Stimulated activated CD4-positive, alpha-beta T cell treated with anti-CD3 and anti-CD28 coated beads, Interleukin-15, amount 100 ng/mL, for 24 hours (primary cell): ENCODE measurements around the gene GAGE12C.
"Not testable (repeated sequence)": the region's sequence is repeated elsewhere in the genome, so short reads cannot be mapped to it uniquely, and the experiment has no call there.

Source experiments
- DNase-seq: peaks from one replicate; pipeline ENCODE4 v3.0.0-alpha.2; 2020

GAGE12C gene, protein sequence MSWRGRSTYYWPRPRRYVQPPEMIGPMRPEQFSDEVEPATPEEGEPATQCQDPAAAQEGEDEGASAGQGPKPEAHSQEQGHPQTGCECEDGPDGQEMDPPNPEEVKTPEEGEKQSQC

GRCh38 chrX:49531877-49532276 lies at the start of gene GAGE12C:
TSS of gene GAGE12C (plus strand) at chrX:49532177. CDS start at chrX:49533332, 1,155 bp downstream.
- DNase-seq, result not testable (repeated sequence)

GRCh38 chrX:49541433-49541832 lies 9.5 kb downstream of the GAGE12C start, which contains the start of gene GAGE12D:
TSS of gene GAGE12D (plus strand) at chrX:49541733. CDS start at chrX:49542888, 1,155 bp downstream.
- not testable (repeated sequence) for DNase-seq

- DNase-seq, result not testable (repeated sequence)
Observed at GRCh38 chrX:49550989-49551388, 19.0 kb downstream of the GAGE12C start, which contains the start of gene GAGE12E. TSS of gene GAGE12E (plus strand) at chrX:49551289. CDS start at chrX:49552444, 1,155 bp downstream.

DNA sequence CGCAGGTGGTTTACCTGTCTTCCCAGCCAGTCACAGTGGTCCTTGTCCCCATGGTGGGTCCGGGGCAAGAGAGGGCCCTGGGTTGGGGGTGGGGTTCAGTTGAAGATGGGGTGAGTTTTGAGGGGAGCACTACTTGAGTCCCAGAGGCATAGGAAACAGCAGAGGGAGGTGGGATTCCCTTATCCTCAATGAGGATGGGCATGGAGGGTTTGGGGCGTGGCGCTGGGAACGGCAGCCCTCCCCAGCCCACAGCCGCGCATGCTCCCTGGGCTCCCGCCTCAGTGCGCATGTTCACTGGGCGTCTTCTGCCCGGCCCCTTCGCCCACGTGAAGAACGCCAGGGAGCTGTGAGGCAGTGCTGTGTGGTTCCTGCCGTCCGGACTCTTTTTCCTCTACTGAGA lies 28.6 kb downstream of the GAGE12C start, which contains the start of gene GAGE12F:
GAGE12F (plus strand) TSS at position 301 of the 400 bp plus-strand sequence. CDS start 1,155 bp downstream, outside the sequence.
- not testable (repeated sequence) for DNase-seq

DNA sequence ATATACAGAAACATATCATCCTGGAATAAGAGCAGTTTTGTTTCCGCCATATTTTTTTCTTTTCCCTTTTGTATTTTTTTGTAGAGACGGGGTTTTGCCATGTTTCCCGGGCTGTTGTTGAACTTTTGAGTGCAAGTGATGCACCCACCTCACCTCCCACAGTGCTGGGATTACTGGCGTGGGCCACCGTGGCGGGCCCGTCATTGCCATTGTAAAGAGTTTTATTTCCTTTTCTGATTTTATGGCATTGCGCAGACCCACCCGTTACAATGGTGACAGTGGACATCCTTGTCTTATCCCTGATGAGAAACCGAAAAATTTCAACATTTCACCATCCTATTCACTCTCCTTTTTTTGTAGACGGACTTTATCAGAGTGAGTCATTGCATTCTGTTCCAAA lies 36.8 kb downstream of the GAGE12C start:
- DNase-seq, result not testable (repeated sequence)

DNA sequence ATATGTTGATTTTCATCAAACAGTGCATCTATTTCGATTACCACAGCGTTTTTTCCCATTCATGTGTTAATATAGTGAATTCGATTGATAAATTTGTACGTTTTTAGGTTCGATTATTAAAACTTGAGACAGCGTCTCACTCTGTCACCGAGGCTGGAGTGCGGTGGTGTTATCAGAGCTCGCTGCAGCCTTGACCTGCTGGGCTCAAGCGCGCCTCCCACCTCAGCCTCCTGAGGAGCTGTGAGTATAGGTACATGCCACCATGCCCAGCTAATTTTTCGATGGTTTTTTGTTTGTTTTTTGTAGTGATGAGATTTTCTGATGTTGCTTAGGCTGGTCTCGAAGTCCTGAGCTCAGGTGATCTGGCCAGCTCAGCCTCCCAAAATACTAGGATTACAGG lies 37.2 kb downstream of the GAGE12C start:
- not testable (repeated sequence) for DNase-seq

DNA sequence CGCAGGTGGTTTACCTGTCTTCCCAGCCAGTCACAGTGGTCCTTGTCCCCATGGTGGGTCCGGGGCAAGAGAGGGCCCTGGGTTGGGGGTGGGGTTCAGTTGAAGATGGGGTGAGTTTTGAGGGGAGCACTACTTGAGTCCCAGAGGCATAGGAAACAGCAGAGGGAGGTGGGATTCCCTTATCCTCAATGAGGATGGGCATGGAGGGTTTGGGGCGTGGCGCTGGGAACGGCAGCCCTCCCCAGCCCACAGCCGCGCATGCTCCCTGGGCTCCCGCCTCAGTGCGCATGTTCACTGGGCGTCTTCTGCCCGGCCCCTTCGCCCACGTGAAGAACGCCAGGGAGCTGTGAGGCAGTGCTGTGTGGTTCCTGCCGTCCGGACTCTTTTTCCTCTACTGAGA lies 38.1 kb downstream of the GAGE12C start, which contains the start of gene GAGE12G:
GAGE12G (plus strand) TSS at position 301 of the 400 bp plus-strand sequence. CDS start 1,155 bp downstream, outside the sequence.
- DNase-seq, result not testable (repeated sequence)

DNA sequence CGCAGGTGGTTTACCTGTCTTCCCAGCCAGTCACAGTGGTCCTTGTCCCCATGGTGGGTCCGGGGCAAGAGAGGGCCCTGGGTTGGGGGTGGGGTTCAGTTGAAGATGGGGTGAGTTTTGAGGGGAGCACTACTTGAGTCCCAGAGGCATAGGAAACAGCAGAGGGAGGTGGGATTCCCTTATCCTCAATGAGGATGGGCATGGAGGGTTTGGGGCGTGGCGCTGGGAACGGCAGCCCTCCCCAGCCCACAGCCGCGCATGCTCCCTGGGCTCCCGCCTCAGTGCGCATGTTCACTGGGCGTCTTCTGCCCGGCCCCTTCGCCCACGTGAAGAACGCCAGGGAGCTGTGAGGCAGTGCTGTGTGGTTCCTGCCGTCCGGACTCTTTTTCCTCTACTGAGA lies 47.7 kb downstream of the GAGE12C start, which contains the start of gene GAGE12H:
GAGE12H (plus strand) TSS at position 301 of the 400 bp plus-strand sequence. CDS start 1,155 bp downstream, outside the sequence.
- not testable (repeated sequence) for DNase-seq
